Measurements from ENCODE around the gene R3HDM1. TPM values are rescaled to one million over a fixed set of nuclear protein-coding genes. Genes with fewer than 3 reads are reported as not detected.

Gene R3HDM1
- total and polyA plus RNA-seq, 2 experiments from 2014 or later: 9.2 to 18.9 TPM

- Histone ChIP-seq H3K9me2 (ENCODE audit: insufficient read depth) (no peaks in the 10 kb centered on the region), H3K9ac (no peak overlapping the region), H3K9me3 (ENCODE audit: low read depth) (no peaks in the 10 kb centered on the region), H3F3A (ENCODE audit: insufficient read depth) (no peaks in the 10 kb centered on the region), H3K4me3 (no peak overlapping the region), H3K4me1 (ENCODE audit: insufficient read depth) (no peaks in the 10 kb centered on the region), H3K27me3 (replicated peaks; ENCODE audit: insufficient read depth) (no peaks in the 10 kb centered on the region), H3K79me2 (ENCODE audit: insufficient read depth) (no peaks in the 10 kb centered on the region), H3K36me3 (ENCODE audit: low read depth) (no peaks in the 10 kb centered on the region), H3K4me2 (ENCODE audit: unreplicated experiment) (no peak overlapping the region), H4K20me1 (ENCODE audit: insufficient read depth) (no peaks in the 10 kb centered on the region), H3K27ac (no peak overlapping the region), H2AFZ (no peak overlapping the region)
- TF ChIP-seq EZH2phosphoT487 (IDR thresholded peaks at IDR 0.05; ENCODE audit: insufficient read depth, low read depth) (no peak), EZH2 (IDR thresholded peaks at IDR 0.05; ENCODE audit: insufficient read depth, poor library complexity, severe bottlenecking) (no peak)
- WGBS, 2 experiments (ENCODE audit: low coverage in 1 of 2, low lambda C conversion rate in 2 of 2, missing lambda C conversion rate in 2 of 2): 71 to 76% methylated on average over 1 of the region's 1 CpG
- in situ Hi-C loops (cut with MboI): no loop called here
- DNase-seq: no peak
These were observed 99.2 kb downstream of the R3HDM1 start for GRCh38 chr2:135630488-135630887.

GRCh38 chr2:135633582-135633981 is 102.3 kb downstream of the R3HDM1 start:
- Histone ChIP-seq H3K4me3 (no peak overlapping the region), H3K27ac (no peak overlapping the region), H3K4me1 (ENCODE audit: insufficient read depth) (no peaks in the 10 kb centered on the region), H3K9ac (no peak overlapping the region), H3K9me2 (ENCODE audit: insufficient read depth) (no peaks in the 10 kb centered on the region), H3K27me3 (replicated peaks; ENCODE audit: insufficient read depth) (no peaks in the 10 kb centered on the region), H3K36me3 (ENCODE audit: low read depth) (peaks cover 19% of the 10 kb centered on the region), H3K4me2 (ENCODE audit: unreplicated experiment) (no peak overlapping the region), H3K9me3 (ENCODE audit: low read depth) (no peaks in the 10 kb centered on the region), H2AFZ (no peak overlapping the region), H3F3A (ENCODE audit: insufficient read depth) (no peaks in the 10 kb centered on the region), H4K20me1 (ENCODE audit: insufficient read depth) (no peaks in the 10 kb centered on the region), H3K79me2 (ENCODE audit: insufficient read depth) (no peaks in the 10 kb centered on the region)
- TF ChIP-seq EZH2 (IDR thresholded peaks at IDR 0.05; ENCODE audit: insufficient read depth, poor library complexity, severe bottlenecking) (no peak), EZH2phosphoT487 (IDR thresholded peaks at IDR 0.05; ENCODE audit: insufficient read depth, low read depth) (no peak)
- no peak for DNase-seq
- in situ Hi-C loops (cut with MboI): no loop called here
- WGBS, 2 experiments (ENCODE audit: low coverage in 1 of 2, low lambda C conversion rate in 2 of 2, missing lambda C conversion rate in 2 of 2): 99 to 100% methylated on average over 4 of the region's 4 CpGs

DNA sequence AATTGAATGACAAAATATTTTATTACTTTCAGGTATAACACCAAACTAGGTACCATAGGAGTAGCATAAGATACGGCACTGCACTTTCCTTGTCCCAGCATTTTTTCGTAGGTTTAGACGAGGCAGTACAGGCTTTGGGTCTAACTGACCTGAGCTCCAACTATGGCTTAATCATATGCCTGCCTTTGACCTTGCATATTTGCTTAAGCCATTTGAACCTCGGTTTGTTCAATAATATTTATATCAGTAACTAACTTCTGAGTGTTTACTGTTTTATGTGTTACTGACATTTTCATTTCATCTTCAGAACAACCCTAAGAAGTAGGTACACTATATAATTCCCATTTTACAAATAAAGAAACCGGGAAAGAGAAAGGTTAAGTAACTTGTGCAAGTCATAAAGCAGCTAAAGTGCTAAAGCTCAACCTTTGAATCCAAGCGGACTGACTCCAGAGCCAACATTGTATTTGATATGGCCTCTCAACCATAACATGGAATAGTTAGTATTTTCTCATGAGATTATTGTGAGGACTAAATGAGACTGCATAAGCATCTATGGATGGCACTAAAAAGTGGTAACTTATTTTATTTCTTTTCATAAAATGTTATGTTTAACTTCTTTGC is 104.0 kb downstream of the R3HDM1 start:
- H3K9me3 ChIP-seq (ENCODE audit: low read depth): no peaks in the 10 kb centered on the region
- H2AFZ ChIP-seq: no peak overlapping the region
- no peaks in the 10 kb centered on the region for H3K4me1 ChIP-seq (ENCODE audit: insufficient read depth)
- H4K20me1 ChIP-seq (ENCODE audit: insufficient read depth): no peaks in the 10 kb centered on the region
- H3K4me2 ChIP-seq (ENCODE audit: unreplicated experiment): no peak overlapping the region
- H3K9me2 ChIP-seq (ENCODE audit: insufficient read depth): no peaks in the 10 kb centered on the region
- no peak for TF ChIP-seq EZH2 (IDR thresholded peaks at IDR 0.05; ENCODE audit: insufficient read depth, poor library complexity, severe bottlenecking)
- TF ChIP-seq EZH2phosphoT487 (IDR thresholded peaks at IDR 0.05; ENCODE audit: insufficient read depth, low read depth): no peak
- WGBS, 2 experiments (ENCODE audit: low coverage in 1 of 2, low lambda C conversion rate in 2 of 2, missing lambda C conversion rate in 2 of 2): 93 to 96% methylated on average over 6 of the region's 6 CpGs
- no peaks in the 10 kb centered on the region for H3K27me3 ChIP-seq (replicated peaks; ENCODE audit: insufficient read depth)
- no peak overlapping the region for H3K4me3 ChIP-seq
- no peak for DNase-seq
- no peak overlapping the region for H3K9ac ChIP-seq
- peaks cover 27% of the 10 kb centered on the region for H3K36me3 ChIP-seq (ENCODE audit: low read depth)
- H3F3A ChIP-seq (ENCODE audit: insufficient read depth): no peaks in the 10 kb centered on the region
- no peaks in the 10 kb centered on the region for H3K79me2 ChIP-seq (ENCODE audit: insufficient read depth)
- H3K27ac ChIP-seq: no peak overlapping the region
- in situ Hi-C loops (cut with MboI): no loop called here

DNA sequence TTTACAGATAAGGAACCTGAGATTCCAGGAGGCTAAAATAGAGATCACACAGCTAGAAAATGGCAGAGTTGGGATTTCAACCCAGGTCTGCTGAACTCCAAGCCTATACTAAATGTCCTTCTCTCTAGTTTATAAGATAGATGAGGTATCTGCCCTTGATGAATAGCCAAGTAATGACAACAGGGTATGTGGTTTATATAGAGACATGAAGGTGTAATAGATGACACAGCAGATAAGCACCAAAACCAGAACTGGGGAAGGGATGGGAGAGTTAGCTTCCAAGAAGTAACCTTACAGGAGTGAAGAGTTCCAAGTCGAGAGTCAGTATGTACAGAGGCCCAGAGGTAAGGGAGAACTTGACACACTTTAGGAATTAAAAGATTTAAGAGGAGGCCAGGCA is 105.7 kb downstream of the R3HDM1 start:
- Histone ChIP-seq H3K9me3 (ENCODE audit: low read depth) (no peaks in the 10 kb centered on the region), H2AFZ (no peak overlapping the region), H3K9ac (no peak overlapping the region), H3K4me3 (no peak overlapping the region), H3K36me3 (ENCODE audit: low read depth) (peaks cover 32% of the 10 kb centered on the region), H3K4me2 (ENCODE audit: unreplicated experiment) (no peak overlapping the region), H4K20me1 (ENCODE audit: insufficient read depth) (no peaks in the 10 kb centered on the region), H3K4me1 (ENCODE audit: insufficient read depth) (no peaks in the 10 kb centered on the region), H3K9me2 (ENCODE audit: insufficient read depth) (no peaks in the 10 kb centered on the region), H3K27ac (no peak overlapping the region), H3K79me2 (ENCODE audit: insufficient read depth) (no peaks in the 10 kb centered on the region), H3K27me3 (replicated peaks; ENCODE audit: insufficient read depth) (no peaks in the 10 kb centered on the region), H3F3A (ENCODE audit: insufficient read depth) (no peaks in the 10 kb centered on the region)
- no peak for DNase-seq
- TF ChIP-seq EZH2phosphoT487 (IDR thresholded peaks at IDR 0.05; ENCODE audit: insufficient read depth, low read depth) (no peak), EZH2 (IDR thresholded peaks at IDR 0.05; ENCODE audit: insufficient read depth, poor library complexity, severe bottlenecking) (no peak)
- in situ Hi-C loops (cut with MboI): no loop called here
- WGBS, 2 experiments (ENCODE audit: low coverage in 1 of 2, low lambda C conversion rate in 2 of 2, missing lambda C conversion rate in 2 of 2): 94 to 95% methylated on average over 1 of the region's 1 CpG

Measured in GM23248 (cell line).